K562 (cell line): ENCODE data around the gene SHE. TPM values are rescaled to one million over a fixed set of nuclear protein-coding genes. Genes with fewer than 3 reads are reported as not detected.

Experiments used
- ATAC-seq: fragments of 200-7000 bp; cut with Tn5 transposase; 3 replicates; pipeline ENCODE4 v1.9.1; 2020; ENCODE audit warnings: moderate library complexity
- BruUV-seq: library from RNA; stranded (reverse); fragments of 400-500 nt; replicated peaks from 2 replicates; lab custom pipeline; 2021; lab: Mats Ljungman, UMichigan
- CTCF ChIA-PET: fragments of 300-600 bp; formaldehyde crosslinking; extraction: SDS; loops from one replicate; lab custom pipeline; 2021; ENCODE audit warnings: low intra/inter-chr PET ratio; lab: Yijun Ruan, JAX
- POLR2A ChIA-PET: fragments of 300-600, 350-650 bp; sonication (Branson Sonifier 250); formaldehyde crosslinking; extraction: SDS; loops from one replicate; lab custom pipeline; 2021; ENCODE audit warnings: antibody characterized with exemption, inconsistent platforms; lab: Yijun Ruan, JAX
- DNase-seq, 4 experiments: peaks; one replicate each; pipeline versions ENCODE4 v3.0.0 to v3.0.0-alpha.2; 2011 to 2018; ENCODE audit warnings: low spot score in 3 of 4, mixed read lengths in 3 of 4; ENCODE audit errors: extremely low read depth in 1 of 4
- FAIRE-seq: peaks from 2 replicates; lab custom pipeline; 2011; peaks lifted over from hg19 to GRCh38; lab: Jason Lieb, UNC
- H2AFZ ChIP-seq: 2 replicates; pipeline ENCODE4 v1.6.0; 2011; ENCODE audit warnings: low read depth, low read length, control low read depth, inconsistent platforms
- H3K27ac ChIP-seq: fragments of 200-600 bp; 3 replicates; pipeline ENCODE4 v1.8.0; 2011; ENCODE audit warnings: low read depth, mild to moderate bottlenecking, control low read depth, inconsistent platforms, low read length, moderate library complexity, mixed read lengths; ENCODE audit errors: extremely low read depth
- H3K27me3 ChIP-seq, 2 experiments: fragments of 300-600 bp in 1 of 2; 2 replicates in 1 of 2; 3 replicates in 1 of 2; pipeline versions ENCODE4 v1.6.0 to v1.8.0; 2011; ENCODE audit warnings: inconsistent platforms in 2 of 2, low read length in 2 of 2, mild to moderate bottlenecking in 1 of 2, mixed read lengths in 1 of 2, moderate library complexity in 1 of 2; ENCODE audit not compliant: control insufficient read depth in 2 of 2, insufficient read depth in 2 of 2
- H3K36me3 ChIP-seq: fragments of 300-600 bp; 3 replicates; pipeline ENCODE4 v1.8.0; 2011; ENCODE audit warnings: mild to moderate bottlenecking, low read length, inconsistent platforms; ENCODE audit not compliant: control insufficient read depth, insufficient read depth
- H3K4me1 ChIP-seq, 2 experiments: fragments of 200-600 bp in 1 of 2; replicated peaks in 1 of 2; 2 replicates in 1 of 2; 3 replicates in 1 of 2; pipeline versions ENCODE4 v1.5.1 to v1.8.0; 2011; ENCODE audit warnings: inconsistent platforms in 2 of 2, low read length in 2 of 2, mild to moderate bottlenecking in 1 of 2, mixed read lengths in 1 of 2, moderate library complexity in 1 of 2; ENCODE audit not compliant: control insufficient read depth in 2 of 2, insufficient read depth in 2 of 2
- H3K4me2 ChIP-seq: 2 replicates; pipeline ENCODE4 v1.6.1; 2011; ENCODE audit warnings: low read length, control low read depth, inconsistent platforms, mixed read lengths; ENCODE audit not compliant: insufficient read depth
- H3K4me3 ChIP-seq: fragments of 200-600 bp; sonication (generic), shearing (Covaris generic); 2 replicates; pipeline ENCODE4 v1.5.1; 2016; ENCODE audit warnings: control low read depth, inconsistent platforms
- H3K79me2 ChIP-seq: fragments of 200-600 bp; 3 replicates; pipeline ENCODE4 v1.8.0; 2011; ENCODE audit warnings: low read length, inconsistent platforms; ENCODE audit not compliant: control insufficient read depth, insufficient read depth
- H3K9ac ChIP-seq, 2 experiments: 2 replicates each; pipeline versions ENCODE4 v1.6.0 to v1.6.1; 2011; ENCODE audit warnings: low read depth in 2 of 2, low read length in 2 of 2, control low read depth in 1 of 2, inconsistent platforms in 1 of 2, mild to moderate bottlenecking in 1 of 2, mixed read lengths in 1 of 2; ENCODE audit not compliant: insufficient read depth in 1 of 2
- H3K9me1 ChIP-seq: one replicate; pipeline ENCODE4 v1.6.0; 2011; ENCODE audit warnings: inconsistent platforms, mild to moderate bottlenecking, low read length, moderate library complexity; ENCODE audit not compliant: control insufficient read depth, insufficient read depth
- H3K9me3 ChIP-seq: replicated peaks from 2 replicates; pipeline ENCODE4 v1.5.1; 2011; ENCODE audit warnings: low read depth, low read length, inconsistent platforms; ENCODE audit not compliant: control insufficient read depth, insufficient read depth
- H4K20me1 ChIP-seq: replicated peaks from 2 replicates; pipeline ENCODE4 v1.6.1; 2011; ENCODE audit warnings: low read length, inconsistent platforms, mixed read lengths; ENCODE audit not compliant: control insufficient read depth, insufficient read depth
- ATF7 ChIP-seq: fragments of 450-650 bp; IDR thresholded peaks from 2 replicates; pipeline ENCODE4 v1.7.1; 2014; ENCODE audit warnings: mild to moderate bottlenecking, moderate library complexity
- whole genome bisulfite sequencing: fragments of 100-300 bp; shearing (Covaris generic); methylation state at CpG from one replicate; pipeline ENCODE4 v1.1.6; 2016; ENCODE audit warnings: low coverage, mixed read lengths; ENCODE audit not compliant: insufficient coverage; ENCODE audit errors: missing lambda C conversion rate; 5-methylcytosine and 5-hydroxymethylcytosine counted together
- in situ Hi-C: fragments of 300-500 bp; cut with MboI; formaldehyde crosslinking; loops from 4 replicates; pipeline ENCODE4 v1.15.0; 2018; ENCODE audit warnings: inconsistent platforms, mixed read lengths
- intact Hi-C: fragments of 100-400 bp; cut with micrococcal nuclease; formaldehyde crosslinking; loops from 2 replicates; pipeline ENCODE4 v1.14.2; 2022
- polyA plus RNA-seq, 8 experiments: library from polyadenylated mRNA; depleted of rRNA in 4 of 8; stranded (reverse) in 5 of 8; unstranded in 3 of 8; fragments of >200 nt; fragmentation: Nextera tagmentation in 2 of 8; fragmentation: Illumina TruSeq in 1 of 8; extraction: Ambion mirVana in 2 of 8; extraction: Trizol in 1 of 8; gene quantifications; 2 replicates each; pipeline versions ENCODE4 v1.2.1 to v1.2.3, GENCODE V29; 2011 to 2014; ENCODE audit warnings: inconsistent platforms in 1 of 8, missing spikeins in 1 of 8
- total RNA-seq, 7 experiments: library from RNA; depleted of rRNA in 6 of 7; stranded (reverse); fragments of >200 nt in 6 of 7; fragmentation: Illumina TruSeq in 2 of 7; extraction: Trizol in 2 of 7; gene quantifications; 2 replicates each; pipeline versions ENCODE4 v1.2.1 to v1.2.3, GENCODE V29; 2011 to 2021; ENCODE audit warnings: low replicate concordance in 1 of 7
- TF ChIP-seq, protein P1 (sequence below), 2 experiments: fragments of 450-650 bp in 1 of 2; sonication (generic) in 1 of 2; formaldehyde crosslinking in 1 of 2; IDR thresholded peaks in 1 of 2; conservative IDR thresholded peaks in 1 of 2; 2 replicates each; pipeline versions ENCODE4 v1.6.1 to v1.8.1; 2016 to 2023; ENCODE audit warnings: mild to moderate bottlenecking in 2 of 2, moderate library complexity in 2 of 2, inconsistent platforms in 1 of 2, missing genetic modification reagents in 1 of 2
- TF ChIP-seq, protein P2 (sequence below): fragments of 250-450 bp; sonication (Bioruptor Pico); IDR thresholded peaks from 2 replicates; pipeline ENCODE4 v1.4.0; 2020

Gene SHE
- total and polyA plus RNA-seq, 9 of the 15 experiments (the other 6 are each of a cell fraction or from before 2014, with no cell fraction given): 0.01 to 0.05 TPM; not detected in 7

DNA sequence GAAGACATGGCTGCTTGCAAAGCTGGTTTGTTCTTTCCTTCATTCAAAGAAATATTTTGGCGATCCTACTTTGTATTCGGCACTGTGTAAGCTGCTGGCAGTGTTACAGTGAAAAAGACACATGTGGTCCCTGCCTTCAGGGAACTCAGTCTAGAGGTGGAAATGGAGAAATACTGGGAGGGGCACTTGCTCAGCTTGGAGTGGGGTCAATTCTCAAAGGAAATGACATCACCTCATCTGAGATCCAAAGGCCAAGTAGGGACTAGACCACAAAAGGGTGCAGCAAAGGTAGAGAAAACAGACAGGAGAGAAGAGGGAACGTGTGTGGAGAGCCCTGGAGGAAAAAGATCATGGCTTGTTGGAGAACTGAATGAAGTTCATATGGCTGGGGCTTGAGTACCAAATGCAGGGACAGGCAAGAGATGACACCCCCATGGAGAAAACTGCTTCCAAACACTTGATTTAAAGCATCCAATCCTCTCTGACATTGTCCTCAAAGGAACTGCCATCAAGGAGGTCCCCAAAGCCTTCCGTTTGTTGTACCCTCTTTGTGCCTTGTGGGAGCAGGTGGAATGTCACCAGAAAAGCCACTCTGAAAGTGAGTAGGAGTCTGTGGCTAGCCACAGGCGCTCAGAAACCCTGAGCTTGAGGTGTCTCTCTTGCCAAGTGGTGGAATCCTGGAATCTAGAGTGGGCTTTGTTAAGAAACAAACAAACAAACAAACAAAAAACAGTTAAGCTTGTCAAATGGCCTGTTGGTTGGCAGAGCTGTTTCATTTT, 48.4 kb downstream of the SHE start:
- intact Hi-C loops: no loop called here
- no peak for DNase-seq
- Histone ChIP-seq H3K9ac (peak overlapping the region in 1 of 2 experiments; percentile 36; a peak in 1 of 4 replicates), H3K36me3 (no peaks in the 10 kb centered on the region), H3K4me2 (no peak overlapping the region)
- POLR2A ChIA-PET: interaction anchor here (0.8 to 1.2 kb wide), 4 partner anchors 9 to 91 kb away, joined by 3 read pairs; no protein-coding TSS in a partner anchor
- 0% methylated on average over 5 of the region's 5 CpGs for WGBS
- no TSS peak for BruUV-seq
- TF ChIP-seq, protein P1, sequence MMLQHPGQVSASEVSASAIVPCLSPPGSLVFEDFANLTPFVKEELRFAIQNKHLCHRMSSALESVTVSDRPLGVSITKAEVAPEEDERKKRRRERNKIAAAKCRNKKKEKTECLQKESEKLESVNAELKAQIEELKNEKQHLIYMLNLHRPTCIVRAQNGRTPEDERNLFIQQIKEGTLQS (IDR thresholded peaks at IDR 0.05): peak; percentile 47; the same call in 1 of the 2 replicates
- TF ChIP-seq, protein P1 (CRISPR knock-in tag; conservative IDR thresholded peaks at IDR 0.05): no peak
- TF ChIP-seq, protein P2, sequence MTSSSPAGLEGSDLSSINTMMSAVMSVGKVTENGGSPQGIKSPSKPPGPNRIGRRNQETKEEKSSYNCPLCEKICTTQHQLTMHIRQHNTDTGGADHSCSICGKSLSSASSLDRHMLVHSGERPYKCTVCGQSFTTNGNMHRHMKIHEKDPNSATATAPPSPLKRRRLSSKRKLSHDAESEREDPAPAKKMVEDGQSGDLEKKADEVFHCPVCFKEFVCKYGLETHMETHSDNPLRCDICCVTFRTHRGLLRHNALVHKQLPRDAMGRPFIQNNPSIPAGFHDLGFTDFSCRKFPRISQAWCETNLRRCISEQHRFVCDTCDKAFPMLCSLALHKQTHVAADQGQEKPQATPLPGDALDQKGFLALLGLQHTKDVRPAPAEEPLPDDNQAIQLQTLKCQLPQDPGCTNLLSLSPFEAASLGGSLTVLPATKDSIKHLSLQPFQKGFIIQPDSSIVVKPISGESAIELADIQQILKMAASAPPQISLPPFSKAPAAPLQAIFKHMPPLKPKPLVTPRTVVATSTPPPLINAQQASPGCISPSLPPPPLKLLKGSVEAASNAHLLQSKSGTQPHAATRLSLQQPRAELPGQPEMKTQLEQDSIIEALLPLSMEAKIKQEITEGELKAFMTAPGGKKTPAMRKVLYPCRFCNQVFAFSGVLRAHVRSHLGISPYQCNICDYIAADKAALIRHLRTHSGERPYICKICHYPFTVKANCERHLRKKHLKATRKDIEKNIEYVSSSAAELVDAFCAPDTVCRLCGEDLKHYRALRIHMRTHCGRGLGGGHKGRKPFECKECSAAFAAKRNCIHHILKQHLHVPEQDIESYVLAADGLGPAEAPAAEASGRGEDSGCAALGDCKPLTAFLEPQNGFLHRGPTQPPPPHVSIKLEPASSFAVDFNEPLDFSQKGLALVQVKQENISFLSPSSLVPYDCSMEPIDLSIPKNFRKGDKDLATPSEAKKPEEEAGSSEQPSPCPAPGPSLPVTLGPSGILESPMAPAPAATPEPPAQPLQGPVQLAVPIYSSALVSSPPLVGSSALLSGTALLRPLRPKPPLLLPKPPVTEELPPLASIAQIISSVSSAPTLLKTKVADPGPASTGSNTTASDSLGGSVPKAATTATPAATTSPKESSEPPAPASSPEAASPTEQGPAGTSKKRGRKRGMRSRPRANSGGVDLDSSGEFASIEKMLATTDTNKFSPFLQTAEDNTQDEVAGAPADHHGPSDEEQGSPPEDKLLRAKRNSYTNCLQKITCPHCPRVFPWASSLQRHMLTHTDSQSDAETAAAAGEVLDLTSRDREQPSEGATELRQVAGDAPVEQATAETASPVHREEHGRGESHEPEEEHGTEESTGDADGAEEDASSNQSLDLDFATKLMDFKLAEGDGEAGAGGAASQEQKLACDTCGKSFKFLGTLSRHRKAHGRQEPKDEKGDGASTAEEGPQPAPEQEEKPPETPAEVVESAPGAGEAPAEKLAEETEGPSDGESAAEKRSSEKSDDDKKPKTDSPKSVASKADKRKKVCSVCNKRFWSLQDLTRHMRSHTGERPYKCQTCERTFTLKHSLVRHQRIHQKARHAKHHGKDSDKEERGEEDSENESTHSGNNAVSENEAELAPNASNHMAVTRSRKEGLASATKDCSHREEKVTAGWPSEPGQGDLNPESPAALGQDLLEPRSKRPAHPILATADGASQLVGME: no peak
- 0 out of 2 replicates have a peak, but pooled peaks have one; percentile 24 for TF ChIP-seq ATF7
- TF ChIP-seq, all 486 proteins: peak for 2
- H3K9me3 ChIP-seq: no peaks in the 10 kb centered on the region
- no peaks in the 10 kb centered on the region for H3K4me1 ChIP-seq
- no peaks in the 10 kb centered on the region for H3K9me1 ChIP-seq
- FAIRE-seq (no peak), ATAC-seq (no peak; the same call in 2 of the 3 replicates)
- in situ Hi-C loops: no loop called here
- H3K79me2 ChIP-seq: no peaks in the 10 kb centered on the region
- peaks cover 27 to 56% of the 10 kb centered on the region in 2 experiments for H3K27me3 ChIP-seq
- H4K20me1 ChIP-seq: no peaks in the 10 kb centered on the region
- no peak overlapping the region for H3K4me3 ChIP-seq
- no peak overlapping the region for H2AFZ ChIP-seq
- H3K27ac ChIP-seq: no peak overlapping the region
- CTCF ChIA-PET: no interaction called here
